LHCN-M2 (cell line): Measurements from ENCODE around the gene SCNN1B. TPM values are rescaled to one million over a fixed set of nuclear protein-coding genes. Genes with fewer than 3 reads are reported as not detected.
"Not testable (repeated sequence)": the region's sequence is repeated elsewhere in the genome, so short reads cannot be mapped to it uniquely, and the experiment has no call there.

Experiments
- DNase-seq: peaks from one replicate; pipeline ENCODE4 v3.0.0-alpha.2; 2012; ENCODE audit warnings: low read depth
- total RNA-seq: library from RNA; depleted of rRNA; stranded (reverse); fragments of >200 nt; gene quantifications from 2 replicates; pipeline ENCODE4 v1.2.3, GENCODE V29; 2014

Gene SCNN1B
- total RNA-seq, 1 experiment from 2014 or later = not detected

DNA sequence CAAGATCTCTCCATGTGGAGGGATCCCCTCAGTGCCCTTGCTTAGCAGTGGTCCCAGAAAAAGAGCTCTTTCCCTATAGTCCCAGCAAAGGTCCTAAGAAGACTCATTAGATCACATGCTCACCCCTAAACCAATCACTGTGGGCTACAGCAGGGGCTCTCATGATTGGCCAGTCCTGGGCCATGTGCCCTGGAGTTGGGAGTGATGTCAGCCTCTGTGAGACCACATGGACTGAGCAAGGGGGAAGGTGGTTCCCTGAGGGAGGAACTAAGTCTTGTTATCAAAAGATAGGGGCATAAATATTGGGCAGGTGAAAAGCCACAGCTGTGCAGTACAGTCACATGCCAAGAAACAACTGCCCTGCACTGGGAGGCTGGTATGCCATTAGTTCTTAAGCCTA, 51.3 kb downstream of the SCNN1B start:
- no peak for DNase-seq

DNA sequence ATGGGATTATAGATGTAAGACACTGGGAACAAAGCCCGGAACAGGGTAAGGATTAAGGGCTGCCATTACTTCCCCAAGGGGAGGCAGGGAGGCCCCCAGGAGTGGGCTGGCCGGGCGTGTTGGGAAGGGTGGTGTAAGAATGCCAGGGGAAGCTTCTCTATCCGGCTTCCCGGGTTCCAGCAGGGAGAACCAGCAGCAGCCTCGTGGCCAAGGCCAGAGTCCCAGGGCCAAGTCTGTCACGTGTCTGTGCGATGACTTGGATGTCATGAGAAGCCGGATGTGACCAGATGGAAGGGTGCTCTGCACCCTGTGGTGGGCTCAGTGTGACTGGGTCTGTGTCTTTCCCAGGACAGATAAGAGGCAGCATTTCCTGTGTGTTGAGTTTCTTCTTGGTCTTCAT, 52.1 kb downstream of the SCNN1B start:
- DNase-seq = no peak

GRCh38 chr16:23355106-23355670, 53.1 kb downstream of the SCNN1B start:
- DNase-seq = no peak

GRCh38 chr16:23356941-23357340, 54.8 kb downstream of the SCNN1B start:
- no peak for DNase-seq

- DNase-seq = no peak
Measured at GRCh38 chr16:23357761-23358290, 55.7 kb downstream of the SCNN1B start.

DNA sequence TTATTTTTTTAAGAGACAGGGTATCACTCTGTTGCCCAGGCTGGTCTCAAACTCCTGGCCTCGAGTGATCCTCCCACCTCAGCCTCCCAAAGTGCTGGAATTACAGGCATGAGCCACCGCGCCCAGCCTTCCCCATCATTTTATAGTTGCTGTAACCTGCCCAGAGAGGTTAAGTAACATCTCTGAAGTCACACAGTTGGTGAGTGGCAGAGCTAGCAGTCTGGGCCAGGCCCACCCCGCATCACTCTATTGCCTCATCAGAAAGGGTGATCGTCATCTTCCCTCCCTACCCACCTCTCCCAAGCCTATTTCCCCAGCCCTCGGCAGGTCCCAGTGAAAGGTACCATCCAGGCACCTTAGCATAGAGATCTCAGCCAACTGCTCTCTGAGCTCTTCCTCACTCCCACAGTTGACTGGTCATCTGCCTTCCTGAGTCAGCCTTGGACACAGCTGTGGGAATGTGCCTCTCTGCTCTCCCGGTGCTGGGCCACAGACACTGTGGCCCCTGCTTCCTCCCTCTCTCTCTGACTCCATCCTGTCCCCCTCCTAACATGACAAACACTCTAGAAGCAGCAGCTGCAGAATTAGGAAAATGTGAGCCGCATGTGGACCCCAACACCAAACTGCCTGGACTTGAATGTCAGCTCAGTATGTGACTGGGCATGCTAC, 57.1 kb downstream of the SCNN1B start:
- peak; percentile 23 for DNase-seq

- no peak for DNase-seq
Measured at GRCh38 chr16:23362460-23363317, 60.6 kb downstream of the SCNN1B start.

GRCh38 chr16:23365602-23366240, 63.6 kb downstream of the SCNN1B start:
- no peak for DNase-seq

DNA sequence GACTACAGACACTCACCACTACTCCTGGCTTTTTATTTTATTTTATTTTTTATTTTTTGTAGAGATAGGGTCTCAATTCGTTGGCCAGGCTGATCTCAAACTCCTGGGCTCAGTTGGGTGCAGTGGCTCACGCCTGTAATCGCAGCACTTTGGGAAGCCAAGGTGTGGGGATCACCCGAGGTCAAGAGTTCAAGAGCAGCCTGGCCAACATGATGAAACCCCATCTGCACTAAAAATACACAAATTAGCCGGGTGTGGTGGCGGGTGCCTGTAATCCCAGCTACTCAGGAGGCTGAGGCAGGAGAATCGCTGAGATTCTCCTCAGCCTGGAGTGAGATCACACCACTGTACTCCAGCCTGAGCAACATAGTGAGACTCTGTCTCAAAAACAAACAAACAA, 64.2 kb downstream of the SCNN1B start:
- DNase-seq = not testable (repeated sequence)

DNA sequence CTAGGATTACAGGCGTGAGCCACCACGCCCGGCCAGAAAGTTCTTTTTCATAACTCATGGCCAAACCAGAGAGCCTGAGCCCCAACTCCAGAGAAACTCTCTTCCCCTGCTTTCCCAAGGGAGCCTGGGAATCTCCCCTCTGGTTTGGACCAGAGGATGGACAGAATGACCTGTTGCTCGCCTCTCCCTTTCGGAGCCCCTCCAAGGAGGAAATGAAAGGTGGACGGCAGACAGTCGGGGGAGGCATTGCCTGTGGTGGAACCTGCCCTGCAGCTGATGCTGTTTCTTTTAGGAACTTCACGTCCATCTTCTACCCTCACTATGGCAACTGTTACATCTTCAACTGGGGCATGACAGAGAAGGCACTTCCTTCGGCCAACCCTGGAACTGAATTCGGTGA, 65.5 kb downstream of the SCNN1B start:
- no peak for DNase-seq

GRCh38 chr16:23367988-23368387, 65.9 kb downstream of the SCNN1B start:
- DNase-seq = no peak

- peak; percentile 14 for DNase-seq
Measured at GRCh38 chr16:23368469-23368868, 66.4 kb downstream of the SCNN1B start.

- DNase-seq = no peak
Measured at GRCh38 chr16:23369416-23369815, 67.3 kb downstream of the SCNN1B start.

- no peak for DNase-seq
Measured at GRCh38 chr16:23371368-23371767, 69.3 kb downstream of the SCNN1B start.

DNA sequence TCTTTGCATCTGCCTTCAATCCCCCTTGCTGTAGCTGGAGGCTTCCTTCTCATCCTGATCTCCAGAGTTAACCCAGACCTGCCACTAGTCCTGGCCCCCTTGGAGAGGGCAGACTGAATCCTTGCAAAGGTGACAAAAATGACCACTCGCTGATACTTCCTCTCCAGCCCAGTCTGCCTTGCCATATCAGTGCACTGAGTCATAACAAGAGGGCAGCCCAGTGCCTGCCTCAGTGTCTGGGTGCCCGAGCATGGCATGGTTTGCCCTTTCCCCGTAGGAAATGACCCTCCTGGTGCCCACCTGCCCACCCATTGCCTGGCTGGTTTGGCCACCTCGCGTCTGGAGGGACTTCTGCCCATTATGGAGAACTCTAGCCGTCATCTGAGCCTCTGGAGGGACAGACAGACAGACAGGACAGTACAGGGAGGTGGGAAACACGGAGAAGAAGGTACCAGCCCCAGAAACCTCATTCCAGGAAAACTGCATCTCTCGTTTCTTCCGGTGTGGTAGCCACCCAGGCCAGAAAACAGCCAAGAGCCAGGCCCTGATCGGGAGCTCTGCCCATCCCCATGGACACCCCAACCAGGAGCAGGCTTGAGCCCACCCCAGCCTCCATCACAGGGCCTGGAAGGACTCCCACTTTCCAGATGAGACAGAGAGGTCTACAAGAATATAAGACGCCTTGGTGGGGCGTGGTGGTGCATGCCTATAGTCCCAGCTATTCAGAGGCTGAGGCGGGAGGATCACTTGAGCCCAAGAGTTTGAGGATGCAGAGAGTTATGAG, 71.5 kb downstream of the SCNN1B start:
- DNase-seq = no peak

GRCh38 chr16:23374721-23375510, 72.8 kb downstream of the SCNN1B start:
- no peak for DNase-seq

GRCh38 chr16:23375643-23376042, 73.5 kb downstream of the SCNN1B start:
- DNase-seq = no peak

GRCh38 chr16:23377071-23377931, 75.2 kb downstream of the SCNN1B start:
- DNase-seq = no peak

- DNase-seq = no peak
Measured at GRCh38 chr16:23378256-23378655, 76.2 kb downstream of the SCNN1B start.
